HG03354 (cell line): ENCODE results near the gene TAMM41.

Source experiments
- ATAC-seq: cut with Tn5 transposase; IDR thresholded peaks from one replicate; pipeline ENCODE4 v1.9.1; 2021; ENCODE audit warnings: mild to moderate bottlenecking; ENCODE audit not compliant: unreplicated experiment, poor library complexity, severe bottlenecking

TAMM41 gene

DNA sequence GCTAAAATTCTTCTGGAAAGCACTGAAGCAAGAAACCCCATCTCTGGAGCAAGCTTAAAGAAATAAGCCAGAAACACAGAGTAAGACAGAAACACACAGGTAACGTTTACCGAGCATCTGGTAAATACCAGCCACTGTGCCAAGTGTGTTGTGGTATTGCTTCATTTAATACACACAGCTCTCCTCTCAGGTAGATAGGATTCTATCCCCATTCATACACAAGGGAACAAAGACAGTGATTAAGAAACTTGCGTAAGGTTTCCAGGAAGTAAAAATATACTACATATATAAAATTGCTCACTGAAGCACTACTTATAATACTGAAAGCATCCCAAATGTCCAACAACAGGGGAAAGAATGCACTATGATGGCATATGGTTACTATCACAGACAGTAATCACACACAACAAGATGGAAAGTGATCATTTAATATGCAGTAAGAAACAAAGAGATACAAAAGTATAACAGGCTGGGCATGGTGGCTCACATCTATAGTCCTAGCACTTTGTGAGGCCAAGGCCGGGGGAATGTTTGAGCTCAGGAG lies 27.5 kb downstream of the TAMM41 start:
- ATAC-seq = no peak

- ATAC-seq = no peak
Observed at GRCh38 chr3:11818033-11818432, 28.7 kb downstream of the TAMM41 start.

DNA sequence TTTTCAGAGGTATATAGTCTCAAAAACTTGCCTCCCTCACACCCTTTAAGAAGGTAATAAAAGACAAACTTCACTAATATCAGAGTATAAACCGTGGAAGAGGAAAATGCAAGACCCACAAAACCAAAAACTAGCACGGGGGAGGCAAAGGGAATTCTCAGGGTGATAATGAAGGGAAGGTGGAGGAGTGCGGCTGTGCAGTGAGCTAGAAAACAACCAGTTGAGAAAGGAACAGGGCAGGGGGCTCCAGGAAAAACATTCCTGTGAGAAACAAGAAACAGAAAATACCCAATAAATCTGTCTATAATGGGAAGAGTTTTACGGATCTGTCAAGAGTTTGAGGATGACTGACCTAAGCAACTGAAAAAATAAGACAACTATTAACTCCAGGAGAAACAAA lies 31.6 kb downstream of the TAMM41 start:
- no peak for ATAC-seq

DNA sequence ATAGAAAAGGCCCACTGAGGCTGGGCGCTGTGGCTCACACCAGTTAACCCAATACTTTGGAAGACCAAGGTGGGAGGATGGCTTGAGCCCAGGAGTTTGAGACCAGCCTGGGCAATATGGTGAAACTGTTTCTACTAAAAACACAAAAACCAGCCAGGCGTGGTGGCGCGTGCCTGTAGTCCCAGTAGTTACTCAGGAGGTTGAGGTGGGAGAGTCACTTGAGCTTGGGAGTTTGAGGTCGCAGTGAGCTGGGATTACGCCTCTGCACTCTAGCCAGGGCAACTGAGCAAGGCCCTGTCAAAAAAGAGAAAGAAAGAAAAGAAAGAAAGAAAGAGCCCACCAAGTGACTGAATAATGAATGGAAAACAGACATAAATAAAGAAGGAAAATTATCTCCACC lies 32.0 kb downstream of the TAMM41 start:
- ATAC-seq = no peak

- ATAC-seq = no peak
Observed at GRCh38 chr3:11810276-11810675, 36.4 kb downstream of the TAMM41 start.

DNA sequence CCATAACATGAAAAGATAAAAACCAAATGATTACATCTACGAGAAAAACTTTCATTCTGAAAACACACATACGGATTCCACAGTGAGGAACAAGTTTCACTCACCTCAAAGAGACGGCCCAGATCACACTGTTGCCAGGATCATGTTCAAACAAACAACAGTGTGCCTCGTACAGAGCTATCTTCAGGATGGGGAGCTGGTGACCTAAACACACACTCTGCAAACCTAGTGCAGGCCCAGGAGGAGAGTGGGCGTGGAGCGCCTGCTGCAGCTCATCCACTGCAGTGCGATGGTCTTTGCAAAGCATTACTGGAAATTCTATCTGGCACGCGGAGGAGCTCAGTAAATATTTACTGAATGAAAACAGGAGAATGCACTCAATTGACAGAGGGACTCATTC lies 38.5 kb downstream of the TAMM41 start:
- ATAC-seq = no peak

GRCh38 chr3:11807686-11808085 lies 39.0 kb downstream of the TAMM41 start:
- ATAC-seq = no peak

GRCh38 chr3:11805716-11806115 lies 41.0 kb downstream of the TAMM41 start:
- no peak for ATAC-seq

- peak; percentile 87 for ATAC-seq
Observed at GRCh38 chr3:11803977-11804892, 42.5 kb downstream of the TAMM41 start.

DNA sequence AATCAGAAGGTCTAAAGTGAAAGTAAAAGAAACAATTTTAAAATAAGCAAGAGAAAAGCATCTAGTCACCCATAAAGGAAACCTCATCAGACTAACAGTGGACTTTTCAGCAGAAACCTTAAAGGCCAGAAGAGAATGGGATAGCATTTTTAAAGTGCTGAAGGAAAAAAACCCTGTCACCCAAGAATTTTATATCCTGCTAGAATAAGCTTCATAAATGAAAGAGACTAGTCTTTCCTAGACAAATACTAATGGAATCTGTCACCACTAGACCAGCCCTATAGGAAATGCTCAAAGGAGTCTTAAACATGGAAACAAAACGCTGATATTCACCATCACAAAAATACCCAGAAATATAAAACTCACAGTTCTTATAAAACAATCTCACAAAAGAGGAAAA lies 46.9 kb downstream of the TAMM41 start:
- no peak for ATAC-seq

- ATAC-seq = no peak
Observed at GRCh38 chr3:11794927-11795326, 51.8 kb downstream of the TAMM41 start.

DNA sequence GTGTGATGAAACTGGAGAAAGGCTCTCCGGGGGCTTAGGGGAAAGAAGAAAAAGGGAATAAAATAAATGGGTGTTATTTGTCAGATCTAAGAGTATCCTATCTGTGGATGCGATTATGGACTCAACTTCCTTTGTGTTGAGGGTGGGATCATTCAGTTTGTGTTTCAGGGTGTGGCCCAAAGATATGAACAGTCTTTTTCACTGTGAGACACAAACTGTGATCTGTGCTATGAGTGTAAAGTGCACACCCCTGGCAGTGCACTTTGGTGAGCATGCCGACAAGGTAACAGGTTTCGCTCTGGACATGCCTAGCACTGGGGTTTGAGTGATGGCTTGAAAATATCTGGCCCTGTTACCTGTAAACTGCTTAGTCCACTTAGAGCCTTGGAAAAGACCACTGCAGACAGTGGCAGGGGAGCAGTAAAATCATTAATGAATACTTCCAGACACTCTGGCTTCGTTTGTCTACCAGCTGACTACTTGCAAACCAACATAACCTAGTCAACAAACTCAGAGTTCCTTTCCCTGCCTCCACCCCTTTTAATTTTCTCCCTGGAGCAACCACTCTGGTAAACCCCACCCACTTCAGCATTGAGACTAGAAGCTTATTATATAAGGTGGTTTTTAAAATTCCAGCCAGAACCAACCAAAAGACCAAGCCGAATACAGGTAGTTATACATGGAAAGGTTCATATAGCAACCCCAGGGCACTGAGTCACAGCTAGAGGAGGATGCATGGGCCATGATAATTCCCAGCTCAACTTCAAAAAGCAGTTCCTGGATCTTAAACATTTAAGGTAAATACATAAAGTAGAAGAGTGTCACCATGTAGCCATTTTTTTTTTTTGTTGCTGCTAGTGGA lies 55.1 kb downstream of the TAMM41 start:
- no peak for ATAC-seq

DNA sequence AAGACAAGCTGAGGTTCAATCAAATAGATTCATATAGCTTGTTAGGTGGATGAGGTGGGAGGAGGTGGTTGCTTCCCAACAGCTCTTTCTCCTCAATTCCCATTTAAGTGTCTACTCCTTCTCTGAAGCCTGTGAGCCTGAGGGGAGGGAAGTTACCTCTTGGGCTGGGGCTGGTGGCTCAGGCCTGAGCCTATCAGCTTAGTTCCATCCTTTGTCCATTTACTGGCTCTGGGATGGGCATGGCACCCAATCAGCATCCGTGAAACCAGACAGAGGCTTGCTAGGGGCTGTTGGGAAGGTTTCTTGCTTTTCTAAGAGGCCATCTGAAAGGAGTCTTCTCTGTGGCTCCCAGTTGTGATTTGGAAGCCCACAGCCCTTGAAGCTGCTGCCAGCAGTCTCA lies 57.3 kb downstream of the TAMM41 start:
- no peak for ATAC-seq

DNA sequence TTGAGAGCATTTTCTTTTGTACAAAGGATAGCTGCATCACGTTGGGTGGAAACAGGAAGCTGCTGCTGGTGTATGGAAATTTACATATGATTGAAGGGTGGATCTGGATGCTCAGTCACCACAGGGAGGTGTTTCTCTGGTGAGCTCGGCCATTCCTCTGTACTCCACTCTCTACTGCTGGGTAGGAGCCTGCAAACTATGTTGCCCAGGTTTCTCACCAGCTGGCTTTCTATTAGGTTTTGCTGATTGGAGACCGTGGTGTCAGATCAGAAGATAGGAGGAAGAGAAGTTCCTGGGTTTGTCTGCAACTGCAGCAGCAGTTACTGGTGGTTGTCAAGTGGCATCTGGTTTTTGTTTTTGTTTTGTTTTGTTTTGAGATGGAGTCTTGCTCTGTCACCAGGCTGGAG lies 61.7 kb downstream of the TAMM41 start:
- ATAC-seq = no peak

- ATAC-seq = no peak
Observed at GRCh38 chr3:11780341-11780740, 66.3 kb downstream of the TAMM41 start.

DNA sequence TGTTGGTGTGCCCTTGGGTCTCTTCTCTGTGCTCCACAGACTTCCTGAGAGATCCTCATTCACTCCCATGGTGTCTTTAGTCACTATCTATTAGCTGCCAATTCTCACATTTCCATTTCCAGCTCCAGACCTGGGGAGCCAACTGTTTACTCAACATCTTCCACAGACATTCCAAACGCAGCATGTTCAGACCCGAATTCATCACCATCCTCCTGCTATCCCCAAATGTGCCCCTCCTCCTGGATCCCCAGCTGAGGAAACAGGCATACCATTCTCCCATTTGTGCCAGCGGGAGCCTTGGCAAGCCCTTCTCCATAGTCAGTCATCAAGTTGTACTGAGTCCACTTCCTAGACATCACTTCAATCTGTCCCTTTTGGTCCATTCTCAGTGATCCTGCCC lies 67.1 kb downstream of the TAMM41 start:
- no peak for ATAC-seq

GRCh38 chr3:11778248-11778647 lies 68.4 kb downstream of the TAMM41 start:
- ATAC-seq = no peak

DNA sequence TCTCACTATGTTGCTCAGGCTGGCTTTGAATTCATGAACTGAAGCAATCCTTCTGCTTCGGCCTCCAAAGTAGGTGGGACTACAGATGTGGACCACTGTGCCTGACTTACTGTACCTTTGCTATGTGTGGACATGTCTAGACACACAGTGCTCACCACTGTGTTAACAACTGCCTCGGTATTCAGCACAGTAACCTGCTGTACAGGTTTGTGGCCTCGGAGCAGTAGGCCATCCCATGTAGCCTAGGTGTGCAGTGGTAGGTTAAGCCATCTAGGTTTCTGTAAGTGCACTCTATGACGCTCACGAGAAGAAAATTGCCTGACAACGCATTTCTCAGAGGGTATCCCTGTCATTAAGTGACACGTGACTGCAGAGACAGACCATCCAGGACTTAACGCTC lies 70.3 kb downstream of the TAMM41 start:
- ATAC-seq = no peak

GRCh38 chr3:11775493-11775892 lies 71.2 kb downstream of the TAMM41 start:
- ATAC-seq = no peak

DNA sequence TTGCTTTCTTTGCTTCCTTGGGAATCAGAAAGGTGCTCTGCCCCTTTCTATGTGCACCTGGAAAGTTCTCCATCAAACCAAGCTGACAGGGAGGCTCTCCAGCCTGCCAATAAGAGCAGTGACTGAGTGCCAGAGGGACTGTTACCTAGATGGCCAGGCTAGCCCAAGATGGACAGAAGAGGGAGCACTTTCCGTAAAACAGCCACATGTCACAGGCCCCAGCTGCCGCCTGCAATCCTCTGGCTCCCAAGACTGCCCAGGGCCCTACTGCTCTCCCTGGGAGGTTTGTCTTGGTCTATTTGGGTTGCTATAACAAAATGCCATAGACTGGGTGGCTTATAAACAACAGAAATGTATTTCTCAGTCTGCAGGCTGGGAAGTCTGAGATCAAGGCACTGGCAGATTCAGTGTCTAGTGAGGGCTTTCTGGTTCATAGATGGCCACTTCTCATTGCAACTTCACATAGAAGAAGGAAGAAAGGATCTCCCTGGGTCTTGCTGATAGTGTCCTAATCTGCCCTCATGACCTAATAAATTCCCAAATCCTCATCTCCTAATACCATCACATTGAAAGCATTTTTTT lies 72.3 kb downstream of the TAMM41 start:
- ATAC-seq = no peak
